H1 (cell line): Measurements from ENCODE around the gene DHRS7B. TPM values are rescaled to one million over a fixed set of nuclear protein-coding genes. Genes with fewer than 3 reads are reported as not detected.

Experiments
- HDAC2 ChIP-seq, 2 experiments: fragments of 300-600 bp in 1 of 2; sonication (generic) in 1 of 2; IDR thresholded peaks; 2 replicates each; pipeline ENCODE4 v1.6.1; 2011 to 2012; ENCODE audit warnings: low read depth in 2 of 2, low read length in 2 of 2, mild to moderate bottlenecking in 2 of 2, moderate library complexity in 2 of 2, borderline replicate concordance in 1 of 2, inconsistent platforms in 1 of 2
- polyA plus RNA-seq, 7 experiments: library from polyadenylated mRNA; depleted of rRNA in 3 of 7; stranded (reverse) in 5 of 7; unstranded in 2 of 7; fragments of >200 nt in 5 of 7; fragments of 200-250 nt in 2 of 7; gene quantifications; 1 replicate in 5 of 7; 2 replicates in 1 of 7; 4 replicates in 1 of 7; pipeline versions ENCODE4 v1.2.1 to v1.2.3, GENCODE V29; 2011 to 2013; ENCODE audit warnings: missing spikeins in 2 of 7, mixed read lengths in 2 of 7
- total RNA-seq: library from RNA; stranded (reverse); fragmentation: NEBNext Ultra II Directional; extraction: Animal tissue kit (Norgen Biotek cat#: 25700); gene quantifications from 2 replicates; pipeline ENCODE4 v1.2.1, GENCODE V29; 2021

DHRS7B gene
- total and polyA plus RNA-seq, 2 of the 8 experiments (the other 6 are each of a cell fraction or from before 2014, with no cell fraction given) = 11.0 to 27.9 TPM

DNA sequence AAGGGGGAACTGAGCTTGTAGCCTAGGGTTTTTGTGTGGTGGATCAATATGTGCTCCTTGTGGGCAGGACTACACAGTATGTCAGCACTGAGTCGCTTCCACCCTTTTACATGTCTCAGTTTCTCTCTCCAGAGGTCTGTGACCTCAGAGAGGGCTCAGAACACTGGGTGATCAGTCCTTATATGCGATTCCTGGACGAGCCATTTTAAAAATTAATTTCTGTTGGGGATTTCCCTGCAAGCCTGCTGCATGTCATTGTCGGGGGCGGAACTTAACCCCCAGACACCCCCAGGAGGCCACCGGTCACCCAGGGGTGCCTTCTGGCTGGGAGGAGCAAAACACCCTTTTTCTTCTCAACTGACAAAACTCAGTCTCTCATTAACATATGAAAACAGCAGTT lies 14.1 kb downstream of the DHRS7B start (continued):
- no peak for TF ChIP-seq HDAC2 (IDR thresholded peaks at IDR 0.05; ENCODE audit: borderline replicate concordance in 1 of 2, low read depth in 2 of 2, low read length in 2 of 2)
- TF ChIP-seq, all 59 proteins: peak for 0
